Astrocyte of the cerebellum (primary cell): ENCODE results near the gene INO80B.
"Not testable (repeated sequence)": the region's sequence is repeated elsewhere in the genome, so short reads cannot be mapped to it uniquely, and the experiment has no call there.

ENCODE experiments used
- DNase-seq: peaks from one replicate; pipeline ENCODE4 v3.0.0-alpha.2; 2011; ENCODE audit warnings: low read depth
- H3K4me3 ChIP-seq: 2 replicates; pipeline ENCODE4 v1.5.1; 2011; ENCODE audit warnings: mild to moderate bottlenecking, low read depth, low read length, moderate library complexity
- CTCF ChIP-seq: IDR thresholded peaks from 2 replicates; pipeline ENCODE4 v1.5.1; 2012; ENCODE audit warnings: low read length, low read depth, moderate library complexity, mild to moderate bottlenecking; ENCODE audit errors: missing control alignments
- in situ Hi-C: cut with HindIII; loops from 2 replicates; pipeline ENCODE4 v1.10.0; 2017; ENCODE audit warnings: low sequenced_read_pairs

INO80B gene

GRCh38 chr2:74461187-74462053 is 6.5 kb downstream of the INO80B start:
- H3K4me3 ChIP-seq: no peak overlapping the region
- no peak for TF ChIP-seq CTCF
- in situ Hi-C loops: no loop called here
- DNase-seq: no peak

GRCh38 chr2:74462054-74462785 is 7.3 kb downstream of the INO80B start:
- in situ Hi-C loops: no loop called here

GRCh38 chr2:74462786-74463105 is 7.9 kb downstream of the INO80B start:
- in situ Hi-C loops: no loop called here
- no peak for DNase-seq
- TF ChIP-seq CTCF: no peak
- H3K4me3 ChIP-seq: no peak overlapping the region

More at GRCh38 chr2:74462054-74462785, 7.3 kb downstream of the INO80B start:
- H3K4me3 ChIP-seq: no peak overlapping the region
- DNase-seq: no peak
- no peak for TF ChIP-seq CTCF

GRCh38 chr2:74464406-74464805 is 9.5 kb downstream of the INO80B start:
- in situ Hi-C loops: no loop called here
- H3K4me3 ChIP-seq: peak overlapping the region; percentile 72
- no peak for DNase-seq
- no peak for TF ChIP-seq CTCF

- in situ Hi-C loops, H3K4me3 ChIP-seq: not testable (repeated sequence)
Observed at GRCh38 chr2:74470742-74471141, 15.9 kb downstream of the INO80B start.

GRCh38 chr2:74471332-74472065 is 16.6 kb downstream of the INO80B start:
- TF ChIP-seq CTCF: no peak
- H3K4me3 ChIP-seq: peak overlapping the region; percentile 70
- in situ Hi-C loops: no loop called here
- no peak for DNase-seq

More at GRCh38 chr2:74470742-74471141, 15.9 kb downstream of the INO80B start:
- not testable (repeated sequence) for DNase-seq
